HepG2 (cell line): ENCODE measurements around the gene EP300. TPM values are rescaled to one million over a fixed set of nuclear protein-coding genes. Genes with fewer than 3 reads are reported as not detected.
A peak's percentile ranks its signal among the peaks of the same experiment; 100 is the strongest.

Experiments
- ETV5 ChIP-seq: IDR thresholded peaks from 2 replicates; pipeline ENCODE4 v1.6.1; 2018; ENCODE audit warnings: missing biosample characterization, missing genetic modification reagents, inconsistent platforms, borderline replicate concordance
- FOXC1 ChIP-seq: sonication (generic); formaldehyde crosslinking; IDR thresholded peaks from 2 replicates; pipeline ENCODE4 v1.8.0; 2022; ENCODE audit warnings: mild to moderate bottlenecking, missing genetic modification reagents, borderline replicate concordance
- GTF3A ChIP-seq: sonication (generic); formaldehyde crosslinking; conservative IDR thresholded peaks from 2 replicates; pipeline ENCODE4 v1.4.0; 2020; ENCODE audit warnings: mild to moderate bottlenecking, missing genetic modification reagents
- KLF12 ChIP-seq: sonication (generic); formaldehyde crosslinking; IDR thresholded peaks from 2 replicates; pipeline ENCODE4 v1.4.0; 2020; ENCODE audit warnings: missing genetic modification reagents, borderline replicate concordance
- MTA1 ChIP-seq: sonication (generic); formaldehyde crosslinking; IDR thresholded peaks from 2 replicates; pipeline ENCODE4 v1.4.0; 2020; ENCODE audit warnings: missing genetic modification reagents, mild to moderate bottlenecking, borderline replicate concordance
- PITX1 ChIP-seq: sonication (generic); formaldehyde crosslinking; IDR thresholded peaks from 2 replicates; pipeline ENCODE4 v1.5.1; 2020; ENCODE audit warnings: mild to moderate bottlenecking, missing genetic modification reagents
- SKI ChIP-seq: fragments of 450-650 bp; IDR thresholded peaks from one replicate; pipeline ENCODE4 v1.6.1; 2018; ENCODE audit warnings: mild to moderate bottlenecking; ENCODE audit not compliant: partially characterized antibody
- SMAD3 ChIP-seq: sonication (generic); formaldehyde crosslinking; IDR thresholded peaks from 2 replicates; pipeline ENCODE4 v1.4.0; 2020; ENCODE audit warnings: missing genetic modification reagents
- TAF1 ChIP-seq: sonication (generic); formaldehyde crosslinking; IDR thresholded peaks from 2 replicates; pipeline ENCODE4 v1.4.0; 2020; ENCODE audit warnings: missing genetic modification reagents
- ZBTB7A ChIP-seq: sonication (generic); formaldehyde crosslinking; IDR thresholded peaks from 2 replicates; pipeline ENCODE4 v1.8.0; 2022; ENCODE audit warnings: mild to moderate bottlenecking, missing genetic modification reagents
- ZC3H4 ChIP-seq: sonication (generic); formaldehyde crosslinking; IDR thresholded peaks from 2 replicates; pipeline ENCODE4 v1.4.0; 2020; ENCODE audit warnings: missing genetic modification reagents, borderline replicate concordance
- ZFP90 ChIP-seq: sonication (generic); formaldehyde crosslinking; IDR thresholded peaks from 2 replicates; pipeline ENCODE4 v1.8.0; 2022; ENCODE audit warnings: missing genetic modification reagents, mild to moderate bottlenecking, inconsistent platforms, borderline replicate concordance
- ZNF354B ChIP-seq: sonication (generic); formaldehyde crosslinking; IDR thresholded peaks from 2 replicates; pipeline ENCODE4 v1.8.0; 2022; ENCODE audit warnings: mild to moderate bottlenecking, missing genetic modification reagents
- ZNF616 ChIP-seq: sonication (generic); formaldehyde crosslinking; IDR thresholded peaks from 2 replicates; pipeline ENCODE4 v1.5.0; 2020; ENCODE audit warnings: low read depth, mild to moderate bottlenecking, missing genetic modification reagents
- ZNF792 ChIP-seq: IDR thresholded peaks from 2 replicates; pipeline ENCODE4 v1.6.1; 2016
- polyA plus RNA-seq, 8 experiments: library from polyadenylated mRNA; depleted of rRNA in 3 of 8; stranded (reverse) in 7 of 8; unstranded in 1 of 8; fragments of >200 nt; fragmentation: Illumina TruSeq in 4 of 8; extraction: Trizol in 4 of 8; gene quantifications; 2 replicates each; pipeline versions ENCODE4 v1.2.1 to v1.2.3, GENCODE V29; 2011 to 2016; ENCODE audit warnings: low read depth in 4 of 8, missing spikeins in 1 of 8, mixed read lengths in 1 of 8; ENCODE audit not compliant: insufficient read depth in 1 of 8
- total RNA-seq, 5 experiments: library from RNA; depleted of rRNA; stranded (reverse); fragments of >200 nt; fragmentation: Illumina TruSeq; extraction: Trizol; gene quantifications; 2 replicates each; pipeline ENCODE4 v1.2.3, GENCODE V29; 2016; ENCODE audit warnings: low read depth in 1 of 5
- TF ChIP-seq, protein P1 (sequence below): sonication (generic); formaldehyde crosslinking; IDR thresholded peaks from 2 replicates; pipeline ENCODE4 v1.4.0; 2020; ENCODE audit warnings: missing genetic modification reagents, borderline replicate concordance
- TF ChIP-seq, protein P2 (sequence below), 2 experiments: fragments of 450-650 bp in 1 of 2; sonication (generic) in 1 of 2; formaldehyde crosslinking in 1 of 2; IDR thresholded peaks; 2 replicates each; pipeline versions ENCODE4 v1.6.1 to v1.8.0; 2016 to 2022; ENCODE audit warnings: antibody characterized with exemption in 1 of 2, mild to moderate bottlenecking in 1 of 2, missing genetic modification reagents in 1 of 2

Gene EP300
- total and polyA plus RNA-seq, 2 of the 13 experiments (the other 11 are each of a cell fraction or from before 2014, with no cell fraction given), result 13.6 to 14.9 TPM

DNA sequence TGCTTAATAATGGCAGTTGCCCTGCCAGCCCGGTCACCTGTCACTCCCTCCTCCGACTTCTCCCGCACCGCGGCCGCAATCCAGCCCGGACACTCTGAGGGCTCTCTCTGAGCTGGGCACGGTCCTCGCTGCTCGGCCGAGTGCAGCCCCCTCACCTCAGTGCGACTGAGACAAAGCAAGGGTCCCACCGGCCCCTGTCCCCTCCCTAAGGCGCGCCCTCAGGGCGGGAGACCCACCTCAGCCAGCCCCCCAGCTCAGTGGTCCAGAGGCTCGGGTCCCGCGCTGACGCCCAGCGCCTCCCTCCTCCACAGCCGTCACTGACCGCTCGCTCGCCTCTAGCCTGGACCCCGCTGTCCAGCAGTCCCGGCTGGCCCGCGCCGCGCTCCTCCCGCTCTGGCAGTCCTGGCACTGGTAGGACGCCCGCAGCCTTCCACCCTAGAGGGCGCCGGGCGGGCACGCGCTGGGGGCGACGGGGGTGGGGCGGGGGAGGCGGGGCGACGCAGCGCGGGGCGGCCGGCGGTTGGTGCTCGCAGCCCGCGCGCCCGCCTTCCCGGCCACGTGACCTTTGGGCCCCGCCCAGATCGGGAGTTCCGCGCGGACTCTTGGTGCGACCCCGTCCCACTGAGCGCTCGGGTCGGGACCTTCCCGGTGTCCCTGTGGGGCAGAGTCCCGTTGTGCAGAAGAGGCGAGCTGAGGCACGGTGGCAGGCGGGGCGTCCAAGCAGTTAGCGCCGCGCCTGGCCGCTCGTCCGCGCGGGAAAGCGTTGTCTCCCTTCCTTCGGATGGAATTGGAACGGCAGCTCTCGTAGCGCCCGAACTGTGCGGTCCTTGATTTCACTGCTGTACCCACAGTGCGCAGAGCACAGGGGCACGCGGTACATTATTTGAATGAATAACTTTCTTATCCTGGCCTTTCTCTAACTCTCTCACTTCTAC is 104.9 kb downstream of the EP300 start (continued):
- TF ChIP-seq TAF1 (CRISPR knock-in tag), result peak; percentile 59; the same call in 1 of the 2 replicates
- TF ChIP-seq ETV5 (CRISPR knock-in tag), result 0 out of 2 replicates have a peak, but pooled peaks have one; percentile 7
- TF ChIP-seq ZFP90, result no peak
- peak; percentile 37; the same call in 1 of the 2 replicates for TF ChIP-seq PITX1 (CRISPR knock-in tag)
- TF ChIP-seq ZC3H4 (CRISPR knock-in tag), result no peak
- peak; percentile 65; the same call in 1 of the 2 replicates for TF ChIP-seq ZBTB7A (CRISPR knock-in tag)
- TF ChIP-seq FOXC1, result peak; percentile 45; the same call in 1 of the 2 replicates
- peak; percentile 60; the same call in 1 of the 2 replicates for TF ChIP-seq ZNF792 (CRISPR knock-in tag)
- 0 out of 2 replicates have a peak, but pooled peaks have one; percentile 53 for TF ChIP-seq ZNF354B (CRISPR knock-in tag)
- TF ChIP-seq SMAD3 (CRISPR knock-in tag), result peak; percentile 59; the same call in 1 of the 2 replicates
- TF ChIP-seq, protein P1, sequence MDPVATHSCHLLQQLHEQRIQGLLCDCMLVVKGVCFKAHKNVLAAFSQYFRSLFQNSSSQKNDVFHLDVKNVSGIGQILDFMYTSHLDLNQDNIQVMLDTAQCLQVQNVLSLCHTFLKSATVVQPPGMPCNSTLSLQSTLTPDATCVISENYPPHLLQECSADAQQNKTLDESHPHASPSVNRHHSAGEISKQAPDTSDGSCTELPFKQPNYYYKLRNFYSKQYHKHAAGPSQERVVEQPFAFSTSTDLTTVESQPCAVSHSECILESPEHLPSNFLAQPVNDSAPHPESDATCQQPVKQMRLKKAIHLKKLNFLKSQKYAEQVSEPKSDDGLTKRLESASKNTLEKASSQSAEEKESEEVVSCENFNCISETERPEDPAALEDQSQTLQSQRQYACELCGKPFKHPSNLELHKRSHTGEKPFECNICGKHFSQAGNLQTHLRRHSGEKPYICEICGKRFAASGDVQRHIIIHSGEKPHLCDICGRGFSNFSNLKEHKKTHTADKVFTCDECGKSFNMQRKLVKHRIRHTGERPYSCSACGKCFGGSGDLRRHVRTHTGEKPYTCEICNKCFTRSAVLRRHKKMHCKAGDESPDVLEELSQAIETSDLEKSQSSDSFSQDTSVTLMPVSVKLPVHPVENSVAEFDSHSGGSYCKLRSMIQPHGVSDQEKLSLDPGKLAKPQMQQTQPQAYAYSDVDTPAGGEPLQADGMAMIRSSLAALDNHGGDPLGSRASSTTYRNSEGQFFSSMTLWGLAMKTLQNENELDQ (CRISPR knock-in tag), result no peak
- 0 out of 2 replicates have a peak, but pooled peaks have one; percentile 33 for TF ChIP-seq KLF12 (CRISPR knock-in tag)
- no peak for TF ChIP-seq ZNF616 (CRISPR knock-in tag)
- 0 out of 2 replicates have a peak, but pooled peaks have one; percentile 54 for TF ChIP-seq GTF3A (CRISPR knock-in tag)
- TF ChIP-seq SKI, result no peak
- TF ChIP-seq, protein P2, sequence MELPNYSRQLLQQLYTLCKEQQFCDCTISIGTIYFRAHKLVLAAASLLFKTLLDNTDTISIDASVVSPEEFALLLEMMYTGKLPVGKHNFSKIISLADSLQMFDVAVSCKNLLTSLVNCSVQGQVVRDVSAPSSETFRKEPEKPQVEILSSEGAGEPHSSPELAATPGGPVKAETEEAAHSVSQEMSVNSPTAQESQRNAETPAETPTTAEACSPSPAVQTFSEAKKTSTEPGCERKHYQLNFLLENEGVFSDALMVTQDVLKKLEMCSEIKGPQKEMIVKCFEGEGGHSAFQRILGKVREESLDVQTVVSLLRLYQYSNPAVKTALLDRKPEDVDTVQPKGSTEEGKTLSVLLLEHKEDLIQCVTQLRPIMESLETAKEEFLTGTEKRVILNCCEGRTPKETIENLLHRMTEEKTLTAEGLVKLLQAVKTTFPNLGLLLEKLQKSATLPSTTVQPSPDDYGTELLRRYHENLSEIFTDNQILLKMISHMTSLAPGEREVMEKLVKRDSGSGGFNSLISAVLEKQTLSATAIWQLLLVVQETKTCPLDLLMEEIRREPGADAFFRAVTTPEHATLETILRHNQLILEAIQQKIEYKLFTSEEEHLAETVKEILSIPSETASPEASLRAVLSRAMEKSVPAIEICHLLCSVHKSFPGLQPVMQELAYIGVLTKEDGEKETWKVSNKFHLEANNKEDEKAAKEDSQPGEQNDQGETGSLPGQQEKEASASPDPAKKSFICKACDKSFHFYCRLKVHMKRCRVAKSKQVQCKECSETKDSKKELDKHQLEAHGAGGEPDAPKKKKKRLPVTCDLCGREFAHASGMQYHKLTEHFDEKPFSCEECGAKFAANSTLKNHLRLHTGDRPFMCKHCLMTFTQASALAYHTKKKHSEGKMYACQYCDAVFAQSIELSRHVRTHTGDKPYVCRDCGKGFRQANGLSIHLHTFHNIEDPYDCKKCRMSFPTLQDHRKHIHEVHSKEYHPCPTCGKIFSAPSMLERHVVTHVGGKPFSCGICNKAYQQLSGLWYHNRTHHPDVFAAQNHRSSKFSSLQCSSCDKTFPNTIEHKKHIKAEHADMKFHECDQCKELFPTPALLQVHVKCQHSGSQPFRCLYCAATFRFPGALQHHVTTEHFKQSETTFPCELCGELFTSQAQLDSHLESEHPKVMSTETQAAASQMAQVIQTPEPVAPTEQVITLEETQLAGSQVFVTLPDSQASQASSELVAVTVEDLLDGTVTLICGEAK (IDR thresholded peaks at IDR 0.05), result no peak
- TF ChIP-seq, protein P2 (CRISPR knock-in tag; IDR thresholded peaks at IDR 0.05), result peak; percentile 61; the same call in 1 of the 2 replicates
- peak; percentile 52; the same call in 1 of the 2 replicates for TF ChIP-seq MTA1
